GM11168 (cell line): Measurements from ENCODE around the gene EXOC4.
"Not testable (repeated sequence)": the region's sequence is repeated elsewhere in the genome, so short reads cannot be mapped to it uniquely, and the experiment has no call there.

Experiments
- in situ Hi-C: fragments of 300-500 bp; cut with MboI; formaldehyde crosslinking; loops from one replicate; pipeline ENCODE4 v1.12.0; 2022; ENCODE audit warnings: low sequenced_read_pairs; ENCODE audit not compliant: unreplicated experiment

The EXOC4 gene

DNA sequence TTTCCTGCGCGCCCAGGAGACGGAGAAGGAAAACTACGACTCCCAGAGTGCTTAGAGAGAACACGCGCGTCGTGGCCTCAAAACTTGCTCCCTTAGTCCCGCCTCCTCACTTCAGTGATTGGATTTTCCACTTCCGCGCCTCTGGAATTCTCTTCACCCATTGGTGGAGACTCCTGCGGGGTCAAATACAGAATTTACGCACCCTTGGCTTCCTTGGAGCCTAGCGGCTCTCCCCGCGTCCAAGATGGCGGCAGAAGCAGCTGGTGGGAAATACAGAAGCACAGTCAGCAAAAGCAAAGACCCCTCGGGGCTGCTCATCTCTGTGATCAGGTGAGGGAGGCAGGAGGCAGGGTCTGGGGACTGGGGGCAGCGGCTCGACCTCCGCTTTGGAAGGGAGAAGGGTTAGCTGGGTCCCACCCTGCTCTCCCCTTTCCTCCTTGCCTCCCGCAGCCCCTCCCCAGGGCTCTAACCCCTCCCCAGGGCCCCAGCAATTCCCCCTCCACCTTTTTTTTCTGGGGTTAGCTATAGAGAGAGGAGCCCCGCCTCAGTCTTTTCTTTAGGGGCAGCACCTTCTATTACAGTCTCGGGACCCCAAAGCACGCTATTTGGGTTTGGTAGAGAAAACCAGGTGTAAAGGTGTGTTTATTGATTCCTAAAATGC, at the start of gene EXOC4:
EXOC4 (plus strand) TSS at position 221 of the 661 bp plus-strand sequence.
- in situ Hi-C loops, result no loop called here

DNA sequence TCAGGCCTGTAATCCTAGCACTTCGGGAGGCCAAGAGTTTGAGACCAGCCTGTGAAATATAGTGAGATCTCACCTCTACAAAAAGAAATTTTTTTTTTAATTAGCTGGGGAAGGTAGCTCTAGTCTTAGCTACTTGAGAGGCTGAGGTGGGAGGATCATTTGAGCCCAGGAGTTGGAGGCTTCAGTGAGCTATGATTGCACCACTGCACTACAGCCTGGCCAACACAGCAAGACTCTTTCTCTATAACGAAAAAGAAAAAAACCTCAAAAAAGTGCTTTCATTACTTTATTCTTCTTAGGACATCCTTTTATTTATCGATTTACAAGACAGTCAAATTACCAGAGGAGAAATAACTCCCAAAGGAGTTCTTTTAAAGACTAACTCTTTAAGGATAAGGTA, 49.4 kb upstream of the EXOC4 start:
- in situ Hi-C loops, result no loop called here

DNA sequence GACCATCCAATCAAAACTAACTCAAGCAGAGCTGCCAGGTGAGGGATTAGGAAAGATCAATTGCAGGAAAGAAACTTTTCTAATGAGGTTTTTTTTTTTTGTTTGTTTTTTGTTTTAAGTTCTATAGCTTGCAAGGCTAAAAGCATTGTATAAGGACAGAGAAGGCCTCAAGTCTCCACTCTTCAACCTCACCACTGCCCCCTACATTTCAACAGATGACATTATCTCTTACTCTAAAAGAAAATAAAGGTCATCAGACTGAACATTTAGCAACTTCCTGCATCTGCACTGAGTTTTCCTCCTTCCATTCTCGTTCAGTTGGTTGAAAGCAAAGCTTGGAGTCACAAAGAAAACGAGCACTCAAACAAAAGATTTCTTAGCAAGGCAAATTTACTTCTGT, 45.2 kb upstream of the EXOC4 start:
- in situ Hi-C loops, result no loop called here

DNA sequence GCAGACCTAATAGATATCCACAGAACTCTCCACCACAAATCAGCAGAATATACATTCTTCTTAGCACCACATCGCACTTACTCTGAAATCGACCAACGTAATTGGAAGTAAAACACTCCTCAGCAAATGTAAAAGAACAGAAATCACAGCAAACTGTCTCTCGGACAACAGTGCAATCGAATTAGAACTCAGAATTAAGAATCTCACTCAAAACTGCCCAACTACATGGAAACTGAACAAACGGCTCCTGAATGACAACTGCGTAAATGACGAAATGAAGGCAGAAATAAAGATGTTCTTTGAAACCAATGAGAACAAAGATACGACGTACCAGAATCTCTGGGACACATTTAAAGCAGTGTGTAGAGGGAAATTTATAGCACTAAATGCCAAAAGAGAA, 42.1 kb upstream of the EXOC4 start:
- in situ Hi-C loops, result not testable (repeated sequence)

DNA sequence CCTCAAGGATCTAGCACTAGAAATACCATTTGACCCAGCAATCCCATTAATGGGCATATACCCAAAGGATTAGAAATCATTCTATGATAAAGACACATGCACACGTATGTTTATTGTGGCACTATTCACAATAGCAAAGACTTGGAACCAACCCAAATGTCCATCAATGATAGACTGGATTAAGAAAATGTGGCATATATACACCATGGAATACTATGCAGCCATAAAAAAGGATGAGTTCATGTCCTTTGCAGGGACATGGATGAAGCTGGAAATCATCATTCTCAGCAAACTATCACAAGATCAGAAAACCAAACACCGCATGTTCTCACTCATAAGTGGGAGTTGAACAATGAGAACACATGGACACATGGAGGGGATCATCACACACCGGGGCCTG, 39.1 kb upstream of the EXOC4 start:
- in situ Hi-C loops, result not testable (repeated sequence)

DNA sequence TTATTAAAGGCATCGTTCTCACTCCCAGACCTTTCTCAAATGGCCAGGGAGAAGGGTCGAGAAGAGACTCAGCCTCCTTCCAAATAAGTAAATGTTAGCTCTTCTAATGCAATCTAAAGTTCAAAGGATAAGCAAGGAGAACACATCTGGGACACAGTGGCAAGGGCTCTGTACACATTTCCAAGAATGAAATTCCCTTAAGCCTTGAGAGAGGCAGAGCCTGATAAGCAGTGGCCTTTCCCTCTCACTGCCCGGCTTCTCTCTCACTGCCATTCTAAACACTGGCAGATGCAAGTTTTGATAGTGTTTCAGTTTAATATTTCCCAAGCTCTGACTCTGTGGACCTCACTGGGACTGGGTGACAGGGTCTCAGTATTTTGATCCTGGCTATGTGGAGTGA, 35.1 kb upstream of the EXOC4 start:
- in situ Hi-C loops, result no loop called here

DNA sequence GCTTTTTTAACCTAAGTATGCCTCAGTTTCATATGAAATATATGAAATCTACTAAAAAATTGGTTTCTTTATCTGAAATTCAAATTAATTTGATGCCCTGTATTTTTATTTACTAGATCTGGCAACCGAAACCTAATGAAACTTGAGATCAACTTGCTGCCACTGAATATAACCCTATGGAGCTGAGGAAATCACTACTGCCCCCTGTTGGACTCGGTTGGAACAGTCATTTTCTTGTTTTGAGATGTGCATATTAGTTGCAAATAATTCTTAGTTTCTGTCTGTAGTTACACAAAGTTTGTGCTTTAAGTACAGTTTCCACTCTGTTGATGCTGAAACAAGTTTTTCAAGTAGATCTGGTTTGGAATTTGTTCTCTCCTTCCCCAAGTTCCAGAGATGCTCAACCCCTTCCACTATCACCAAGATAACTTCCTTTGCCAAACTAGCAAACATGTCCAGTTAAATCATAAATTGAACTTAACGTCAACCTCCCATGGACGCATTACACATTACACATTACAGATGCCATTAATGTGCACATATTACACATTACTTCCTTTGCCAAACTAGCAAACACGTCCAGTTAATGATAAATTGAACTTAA, 22.2 kb upstream of the EXOC4 start:
- in situ Hi-C loops, result no loop called here

DNA sequence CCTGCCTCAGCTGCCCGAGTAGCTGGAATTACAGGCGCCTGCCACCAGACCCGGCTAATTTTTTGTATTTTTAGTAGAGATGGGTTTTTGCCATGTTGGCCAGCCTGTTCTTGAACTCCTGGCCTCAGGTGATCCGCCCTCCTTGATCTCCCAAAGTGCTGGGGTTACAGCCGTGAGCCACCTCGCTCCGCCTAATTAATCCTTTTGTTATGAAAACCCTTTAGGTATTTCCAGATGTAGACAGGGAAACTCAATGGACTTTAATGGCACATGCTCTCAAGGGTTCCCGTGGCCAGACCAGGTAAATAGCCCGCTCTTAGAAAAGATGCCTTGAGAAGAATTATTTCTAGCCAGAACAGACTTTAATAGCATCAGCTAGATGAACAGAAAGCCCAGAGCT, 19.7 kb upstream of the EXOC4 start:
- in situ Hi-C loops, result no loop called here

DNA sequence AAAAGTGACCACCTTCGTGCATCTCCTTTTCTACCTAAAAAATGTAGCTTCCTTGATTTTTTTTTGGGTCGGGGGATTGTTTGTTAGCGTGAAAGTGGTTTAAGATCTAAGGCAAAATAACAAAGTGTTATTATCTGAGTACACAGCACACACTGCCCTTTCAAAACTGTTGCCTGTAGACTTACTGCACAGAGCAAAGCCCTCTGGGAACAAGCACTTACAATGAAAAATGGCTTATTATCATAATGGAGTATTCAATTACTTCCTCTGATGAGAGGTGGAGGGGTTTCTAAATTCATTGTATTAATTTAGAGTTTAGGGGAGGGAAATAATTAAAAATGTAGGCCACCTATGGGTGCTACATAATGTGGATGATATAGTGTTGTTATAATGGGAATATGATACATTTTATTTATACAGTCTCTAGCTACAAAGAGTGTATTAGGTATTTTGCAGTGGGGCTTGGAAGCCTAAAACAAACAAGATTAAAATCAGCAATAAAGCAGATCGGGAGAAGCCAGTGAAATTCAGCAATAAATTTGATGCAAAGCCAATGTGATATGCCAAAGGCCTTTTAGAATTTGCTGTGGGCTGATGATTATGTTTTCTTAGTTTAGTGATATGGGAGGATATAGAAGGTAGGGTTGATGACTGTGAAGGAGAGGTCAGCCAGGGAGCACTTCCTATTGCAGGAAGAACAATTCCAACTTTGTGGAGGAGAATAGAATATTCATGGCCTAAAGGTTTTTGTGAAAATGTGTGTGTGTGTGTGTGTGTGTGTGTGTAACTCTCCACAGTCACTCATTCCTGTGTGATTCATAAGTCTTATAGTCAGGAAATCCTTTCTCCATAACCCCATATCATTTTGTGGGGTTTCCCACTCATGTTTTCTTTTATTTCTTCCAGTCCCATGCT, 17.7 kb upstream of the EXOC4 start:
- in situ Hi-C loops, result no loop called here

DNA sequence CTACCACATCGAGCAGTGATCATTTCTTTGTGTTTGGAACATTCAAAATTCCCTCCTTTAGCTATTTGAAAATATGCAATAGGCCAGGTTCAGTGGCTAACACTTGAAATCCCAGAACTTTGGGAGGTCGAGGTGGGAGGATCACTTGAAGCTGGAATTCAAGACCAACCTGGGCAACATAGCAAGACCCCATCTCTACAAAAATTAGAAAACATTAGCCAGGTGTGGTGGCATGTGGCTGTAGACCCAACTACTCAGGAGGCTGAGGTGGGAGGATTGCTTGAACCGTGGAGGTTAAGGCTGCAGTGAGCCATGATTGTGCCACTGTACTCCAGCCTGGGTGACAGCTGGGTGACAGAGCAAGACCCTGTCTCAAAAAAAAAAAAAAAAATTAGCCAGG, 15.3 kb upstream of the EXOC4 start:
- in situ Hi-C loops, result no loop called here

DNA sequence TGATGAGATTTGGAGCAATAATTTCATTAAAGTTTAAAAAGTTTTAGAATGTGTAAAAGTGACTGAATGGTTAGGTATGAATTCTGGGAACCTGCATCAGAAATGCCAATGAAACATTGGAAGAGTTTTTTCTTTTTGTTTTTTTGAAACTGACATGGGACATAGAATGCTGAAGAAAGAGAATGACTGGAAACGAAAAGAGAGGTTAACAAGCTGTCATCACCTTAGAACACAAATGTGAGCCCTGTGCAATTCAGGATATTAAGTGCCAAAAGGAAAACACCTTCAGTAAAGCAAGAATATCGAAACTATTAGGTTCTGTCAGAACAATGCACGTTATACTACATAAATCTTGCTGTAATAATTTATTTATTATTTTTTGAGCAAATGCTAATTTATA, 12.6 kb upstream of the EXOC4 start:
- in situ Hi-C loops, result no loop called here

DNA sequence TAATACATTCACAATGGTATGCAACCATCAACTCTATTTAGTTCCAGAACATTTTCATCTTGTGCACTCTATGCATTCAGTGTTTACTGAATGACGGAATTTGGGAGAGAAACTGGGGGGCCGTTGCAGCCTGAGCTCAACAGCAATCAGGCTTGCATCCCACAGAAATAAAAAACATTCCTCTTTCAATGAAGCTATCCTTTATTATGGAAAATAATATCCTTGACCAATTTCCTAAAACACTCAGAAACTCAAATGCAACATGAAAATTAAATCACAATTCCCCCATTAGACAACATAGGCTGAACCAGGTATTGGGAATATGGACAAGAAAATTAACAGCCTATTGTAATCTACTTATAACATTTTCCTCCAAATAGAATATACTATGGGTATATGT, 6.3 kb upstream of the EXOC4 start:
- in situ Hi-C loops, result no loop called here

DNA sequence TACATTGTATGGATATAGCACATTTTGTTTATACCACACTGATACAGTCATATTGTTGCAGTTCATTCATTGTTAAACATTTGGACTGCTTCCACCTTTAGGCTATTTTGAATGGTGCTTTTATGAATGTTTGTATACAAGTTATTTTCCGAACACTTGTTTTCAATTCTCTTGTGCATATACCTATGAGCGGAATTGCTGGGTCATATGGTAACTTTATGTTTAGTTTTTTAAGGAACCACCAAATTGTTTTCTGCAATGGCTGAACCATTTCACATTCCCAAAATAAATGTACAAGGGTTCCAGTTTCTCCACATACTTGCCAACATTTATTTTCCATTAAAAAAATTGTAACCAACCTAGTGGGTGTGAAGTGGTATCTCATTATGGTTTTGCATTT, 4.0 kb upstream of the EXOC4 start:
- in situ Hi-C loops, result no loop called here

DNA sequence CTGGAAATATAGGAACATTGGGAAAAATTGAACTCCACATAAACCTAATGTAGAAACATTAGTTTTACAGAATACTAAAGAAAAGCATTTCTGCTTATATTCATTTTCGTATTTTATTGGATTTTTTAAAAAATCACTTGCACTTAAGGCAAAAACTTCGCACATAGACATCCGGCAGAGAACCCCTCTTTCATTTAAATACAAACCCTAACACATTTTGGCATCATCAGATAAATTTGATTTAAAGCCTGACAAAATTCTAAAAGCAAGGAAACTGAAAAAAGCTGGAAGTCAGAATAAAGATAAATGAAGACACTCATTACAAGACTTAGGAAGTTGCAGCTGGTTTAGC, 396 bp upstream of the EXOC4 start:
- in situ Hi-C loops, result no loop called here

DNA sequence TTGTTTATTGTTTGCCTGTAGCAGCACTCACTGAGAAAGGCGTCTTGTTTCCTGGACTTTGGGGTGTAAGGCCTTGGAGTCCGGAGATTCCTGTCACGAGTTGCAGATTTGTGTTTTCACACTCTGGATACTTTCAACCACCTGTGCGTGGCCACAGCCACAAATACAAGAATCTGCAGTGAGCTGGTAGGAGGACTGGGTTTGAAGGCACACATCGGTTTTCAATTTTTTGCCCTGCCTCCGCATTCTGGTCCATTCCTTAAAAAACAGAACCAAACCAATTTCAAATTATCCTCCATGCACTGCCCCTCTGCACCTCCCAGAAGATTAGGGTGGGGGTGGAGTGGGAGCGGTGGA, 619 bp downstream of the EXOC4 start:
- in situ Hi-C loops, result no loop called here

DNA sequence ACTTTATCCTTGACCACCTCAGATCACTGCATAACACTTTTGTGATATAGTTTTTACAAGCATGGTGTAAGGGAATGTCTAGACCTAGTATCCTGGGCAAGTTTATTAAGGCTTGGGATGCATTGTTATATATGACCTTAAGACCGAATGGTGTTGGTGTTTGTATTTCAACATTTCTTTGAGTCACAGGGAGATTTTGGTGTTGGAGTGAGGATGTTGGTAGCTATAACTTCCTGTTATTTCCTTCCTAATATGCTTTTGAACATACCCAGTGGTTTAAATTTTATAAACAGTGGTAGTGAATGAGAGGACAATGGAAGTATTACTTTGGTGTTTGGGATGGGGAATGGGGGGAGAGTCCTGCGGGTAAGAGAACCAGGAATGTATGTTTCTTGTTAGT, 2.6 kb downstream of the EXOC4 start:
- in situ Hi-C loops, result no loop called here

DNA sequence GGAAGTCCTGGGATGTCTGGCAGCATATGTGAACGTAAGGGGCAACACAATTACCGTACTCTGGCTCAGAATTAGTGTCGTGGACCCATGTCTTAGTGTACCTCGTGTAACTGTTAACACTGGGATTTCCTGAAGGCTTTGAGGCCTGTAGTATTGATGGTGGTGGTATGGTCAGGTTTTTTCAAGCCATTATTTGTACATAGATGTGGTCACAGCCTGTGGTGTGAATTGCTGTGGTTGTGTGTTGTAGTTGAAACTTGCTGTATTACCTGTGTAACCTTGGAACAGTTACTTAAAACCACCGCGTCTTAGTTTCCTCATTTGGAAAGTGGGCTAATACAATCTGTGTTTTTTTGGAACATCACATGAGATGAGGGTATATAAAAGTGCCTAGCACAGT, 5.3 kb downstream of the EXOC4 start:
- in situ Hi-C loops, result no loop called here

DNA sequence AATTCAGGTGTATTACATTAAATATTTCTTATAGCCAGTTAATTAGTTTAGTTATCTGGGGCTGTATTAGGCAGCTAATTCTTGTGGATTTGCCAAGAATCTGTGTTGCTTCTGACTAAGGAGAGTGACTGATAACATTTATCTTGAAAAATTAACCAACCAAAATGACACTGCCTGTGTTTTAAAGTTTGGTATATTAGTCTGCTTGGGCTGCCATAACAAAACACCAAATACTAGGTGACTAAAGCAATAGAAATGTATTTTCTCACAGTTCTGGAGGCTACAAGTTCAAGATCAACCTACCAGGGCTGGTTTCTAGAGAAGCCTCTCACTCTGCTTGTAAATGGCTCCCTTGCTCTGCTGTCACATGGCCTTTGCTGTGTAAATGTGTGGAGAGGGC, 12.9 kb downstream of the EXOC4 start:
- in situ Hi-C loops, result no loop called here

DNA sequence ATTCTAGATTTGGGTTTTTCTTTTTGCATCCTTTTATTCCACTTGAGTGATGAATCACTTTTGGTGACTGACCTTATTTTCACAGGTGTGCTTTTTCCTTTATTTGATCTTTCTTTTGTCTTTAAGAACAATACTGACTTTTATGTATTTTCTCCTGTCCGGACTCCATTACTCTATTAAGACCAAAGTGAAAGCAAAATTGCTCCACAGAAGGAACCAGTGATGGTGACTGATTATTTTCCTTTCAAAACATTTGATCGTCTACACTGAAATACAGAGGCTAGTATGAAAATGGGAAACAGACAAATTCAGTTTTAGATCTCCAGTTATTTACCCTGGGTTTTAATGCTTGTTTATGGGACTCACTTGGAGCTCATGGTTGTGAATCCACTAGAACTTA, 15.5 kb downstream of the EXOC4 start:
- in situ Hi-C loops, result no loop called here

DNA sequence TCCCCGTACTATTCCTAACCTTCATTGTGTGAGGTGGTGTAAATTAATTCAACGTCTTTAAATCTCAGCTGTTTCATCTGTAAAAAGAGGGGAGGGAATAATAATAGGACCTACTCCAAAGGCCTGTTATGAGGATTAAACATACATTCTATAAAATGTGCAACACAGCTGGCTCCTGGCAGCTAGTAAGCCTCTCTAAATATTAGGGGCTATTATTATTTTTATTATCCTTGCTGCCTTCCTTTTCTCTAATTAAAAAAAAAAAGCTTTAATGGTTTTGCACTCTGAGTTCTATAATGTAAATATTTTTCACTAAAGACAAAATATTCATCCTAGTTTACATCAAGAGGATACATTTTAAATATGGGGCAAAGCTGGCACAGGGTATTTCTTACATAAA, 19.5 kb downstream of the EXOC4 start:
- in situ Hi-C loops, result no loop called here

DNA sequence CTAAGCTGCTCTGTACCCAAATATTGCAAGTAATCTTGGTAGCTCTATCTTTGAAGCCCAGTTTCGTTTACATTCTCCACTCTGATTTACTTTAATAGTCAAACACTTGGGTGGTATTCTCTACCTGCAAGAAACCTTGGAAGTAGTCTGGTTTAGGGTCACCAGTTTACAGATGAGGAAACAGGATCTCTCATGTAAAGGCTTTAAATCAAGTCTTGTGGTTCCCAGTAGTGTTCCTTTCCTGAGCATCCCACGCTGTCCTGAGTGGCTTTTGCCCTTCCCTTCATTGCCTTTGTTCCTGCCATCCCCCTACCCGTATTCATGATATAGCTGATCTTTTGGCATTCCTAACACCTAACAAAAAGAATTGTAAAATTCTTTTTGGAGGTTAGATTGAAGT, 20.3 kb downstream of the EXOC4 start:
- in situ Hi-C loops, result no loop called here

DNA sequence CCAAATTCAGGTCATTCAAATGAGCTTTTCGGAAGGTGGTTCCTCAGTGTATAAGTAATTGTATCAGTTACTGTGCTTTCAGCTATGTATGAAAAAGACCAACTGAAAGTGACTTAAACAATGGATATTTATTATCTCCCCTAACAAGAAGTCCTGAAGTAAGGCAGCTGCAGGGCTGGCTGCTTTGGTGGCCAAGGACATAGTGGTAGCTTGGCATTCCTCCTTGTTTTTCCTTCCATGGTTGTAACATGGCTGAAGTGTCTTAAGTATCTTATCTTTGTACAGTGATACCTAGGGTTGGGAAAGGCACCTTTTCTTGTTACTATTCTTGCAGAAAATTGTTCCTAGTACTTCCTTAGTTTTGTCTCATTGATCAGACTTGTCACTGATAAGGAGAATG, 21.4 kb downstream of the EXOC4 start:
- in situ Hi-C loops, result no loop called here
